ENCODE results near the gene DNAAF8.

The DNAAF8 gene

DNA sequence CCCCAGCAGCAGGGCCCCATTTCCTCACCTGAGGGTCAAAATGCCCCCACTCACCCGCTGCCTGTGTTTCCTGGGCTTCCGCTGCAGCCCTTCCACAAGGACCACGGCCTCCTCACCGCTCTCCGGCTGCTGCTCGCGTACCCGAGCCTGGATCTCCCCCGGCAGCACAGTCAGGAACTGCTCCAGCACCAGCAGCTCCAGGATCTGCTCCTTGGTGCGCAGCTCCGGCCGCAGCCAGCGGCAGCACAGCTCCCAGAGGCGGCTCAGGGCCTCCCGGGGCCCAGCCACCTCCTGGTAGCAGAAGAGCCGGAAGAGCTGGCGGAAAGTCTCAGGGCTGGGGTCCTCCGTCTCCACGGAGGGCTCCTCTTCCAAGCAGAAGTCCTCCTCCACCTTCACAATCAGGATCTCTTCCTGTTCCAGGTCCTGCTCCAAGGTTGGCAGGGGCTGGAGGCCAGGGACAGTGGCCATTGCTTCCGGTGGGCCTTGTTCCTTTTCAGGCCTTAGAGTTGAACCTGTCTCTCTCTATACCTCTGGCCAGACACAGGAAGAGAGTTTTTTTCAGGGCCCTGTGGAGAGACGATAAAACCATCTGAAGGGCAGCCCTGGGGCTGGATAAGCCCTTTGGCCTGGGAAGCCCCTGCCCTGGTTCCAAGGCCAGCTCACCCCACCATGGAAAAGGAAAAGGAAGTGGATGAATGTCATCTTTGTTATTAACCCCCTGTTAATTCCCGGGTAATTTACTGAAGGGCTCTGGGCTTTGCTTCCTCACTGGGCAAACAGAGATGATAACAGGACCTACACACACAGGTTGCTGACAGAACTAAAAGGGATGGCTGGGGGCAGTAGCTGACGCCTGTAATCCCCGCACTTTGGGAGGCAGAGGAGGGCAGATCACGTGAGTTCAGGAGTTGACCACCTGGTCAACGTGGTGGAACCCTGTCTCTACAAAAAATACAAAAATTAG, 31.5 kb downstream of the DNAAF8 start:
- no peak overlapping the region for H3K27ac ChIP-seq (ENCODE audit: low read length)
- H3K27me3 ChIP-seq (ENCODE audit: control insufficient read depth, insufficient read depth, low read length), result no peaks in the 10 kb centered on the region
- H3K9me3 ChIP-seq (ENCODE audit: control insufficient read depth, low read depth, low read length), result no peaks in the 10 kb centered on the region
- peak overlapping the region; percentile 73 for H3K9ac ChIP-seq (ENCODE audit: low read length)
- peak overlapping the region; percentile 78 for H3K4me3 ChIP-seq (ENCODE audit: low read length)
- H3K36me3 ChIP-seq (ENCODE audit: control insufficient read depth, low read depth, low read length), result peaks cover 28% of the 10 kb centered on the region
- H3K4me1 ChIP-seq (ENCODE audit: control insufficient read depth, low read depth, low read length), result peaks cover 8% of the 10 kb centered on the region

DNA sequence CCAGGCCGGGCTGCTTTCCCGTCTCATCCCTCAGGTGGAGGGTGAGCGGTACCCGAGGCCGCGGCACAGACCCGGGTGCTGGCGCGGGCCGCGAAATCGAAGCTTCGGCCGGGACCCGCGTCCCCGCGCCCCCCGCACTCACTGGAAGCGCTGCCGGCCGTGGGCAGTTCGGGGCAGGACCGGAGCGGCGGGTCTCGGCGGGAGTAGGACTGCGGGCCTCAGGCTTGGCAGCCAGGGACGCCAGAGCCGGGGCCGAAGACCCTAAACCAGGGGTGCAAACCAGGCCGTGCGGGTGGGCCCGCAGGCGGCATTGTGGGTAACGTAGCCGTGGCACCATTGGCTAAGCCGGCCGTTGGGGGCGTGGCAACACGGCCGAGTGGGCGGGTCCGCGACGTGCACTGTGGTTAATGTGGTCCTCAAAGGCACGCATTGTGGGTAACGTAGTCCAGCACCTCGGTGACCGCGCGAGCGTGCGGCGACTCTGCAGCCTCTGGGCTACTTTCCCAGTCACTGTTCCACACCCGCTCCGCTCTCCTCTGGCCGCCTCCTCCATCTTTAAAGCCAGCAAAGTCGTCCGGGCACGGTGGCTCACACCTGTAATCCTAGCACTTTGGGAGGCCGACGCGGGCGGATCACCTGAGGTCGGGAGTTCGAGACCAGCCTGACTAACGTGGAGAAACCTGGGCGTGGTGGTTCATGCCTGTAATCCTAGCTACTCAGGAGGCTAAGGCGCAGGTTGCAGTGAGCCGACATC, 32.7 kb downstream of the DNAAF8 start, which contains the start of gene ZNF500:
Gene ZNF500, minus strand, starts transcription at position 288 of the 754 bp plus-strand sequence. CDS start 1,184 bp downstream, outside the sequence.
- H3K27ac ChIP-seq (ENCODE audit: low read length), result peak within 1 kb of the TSS; percentile 44
- no peaks in the 10 kb centered on the region for H3K27me3 ChIP-seq (ENCODE audit: control insufficient read depth, insufficient read depth, low read length)
- H3K4me1 ChIP-seq (ENCODE audit: control insufficient read depth, low read depth, low read length), result peaks cover 8% of the 10 kb centered on the region
- H3K4me3 ChIP-seq (ENCODE audit: low read length), result peak within 1 kb of the TSS; percentile 78
- H3K9me3 ChIP-seq (ENCODE audit: control insufficient read depth, low read depth, low read length), result no peaks in the 10 kb centered on the region
- peak within 1 kb of the TSS; percentile 73 for H3K9ac ChIP-seq (ENCODE audit: low read length)
- peaks cover 22% of the 10 kb centered on the region for H3K36me3 ChIP-seq (ENCODE audit: control insufficient read depth, low read depth, low read length)

DNA sequence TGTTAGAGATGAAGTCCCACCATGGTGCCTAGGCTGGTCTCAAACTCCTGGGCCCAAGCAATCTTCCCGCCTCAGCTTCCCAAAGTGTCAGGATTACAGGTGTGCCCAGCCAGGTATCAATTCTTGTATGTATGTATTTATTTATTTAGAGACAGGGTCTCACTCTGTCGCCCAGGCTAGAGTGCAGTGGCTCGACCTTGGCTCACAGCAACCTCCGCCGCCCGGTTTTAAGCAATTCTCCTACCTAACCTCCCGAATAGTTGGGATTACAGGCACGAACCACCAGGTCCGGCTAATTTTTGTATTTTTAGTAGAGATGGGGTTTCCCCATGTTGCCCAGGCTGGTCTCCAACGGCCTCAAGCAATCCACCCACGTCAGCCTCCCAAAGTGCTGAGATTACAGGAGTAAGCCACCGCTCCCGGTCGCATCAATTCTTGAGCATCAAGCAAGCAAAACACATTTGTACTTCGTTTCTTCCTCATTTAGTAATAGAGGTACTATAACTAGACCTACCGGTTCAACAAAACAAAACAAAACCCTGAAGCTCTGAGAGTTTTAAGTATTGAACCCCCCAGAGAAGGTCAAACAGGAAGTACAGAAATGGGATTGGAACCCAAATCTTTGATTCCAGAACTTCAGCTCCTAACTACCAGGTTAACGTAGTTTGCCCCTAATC, 33.7 kb downstream of the DNAAF8 start:
- Histone ChIP-seq H3K4me1 (ENCODE audit: control insufficient read depth, low read depth, low read length) (peaks cover 8% of the 10 kb centered on the region), H3K4me3 (ENCODE audit: low read length) (peak overlapping the region; percentile 55)

DNA sequence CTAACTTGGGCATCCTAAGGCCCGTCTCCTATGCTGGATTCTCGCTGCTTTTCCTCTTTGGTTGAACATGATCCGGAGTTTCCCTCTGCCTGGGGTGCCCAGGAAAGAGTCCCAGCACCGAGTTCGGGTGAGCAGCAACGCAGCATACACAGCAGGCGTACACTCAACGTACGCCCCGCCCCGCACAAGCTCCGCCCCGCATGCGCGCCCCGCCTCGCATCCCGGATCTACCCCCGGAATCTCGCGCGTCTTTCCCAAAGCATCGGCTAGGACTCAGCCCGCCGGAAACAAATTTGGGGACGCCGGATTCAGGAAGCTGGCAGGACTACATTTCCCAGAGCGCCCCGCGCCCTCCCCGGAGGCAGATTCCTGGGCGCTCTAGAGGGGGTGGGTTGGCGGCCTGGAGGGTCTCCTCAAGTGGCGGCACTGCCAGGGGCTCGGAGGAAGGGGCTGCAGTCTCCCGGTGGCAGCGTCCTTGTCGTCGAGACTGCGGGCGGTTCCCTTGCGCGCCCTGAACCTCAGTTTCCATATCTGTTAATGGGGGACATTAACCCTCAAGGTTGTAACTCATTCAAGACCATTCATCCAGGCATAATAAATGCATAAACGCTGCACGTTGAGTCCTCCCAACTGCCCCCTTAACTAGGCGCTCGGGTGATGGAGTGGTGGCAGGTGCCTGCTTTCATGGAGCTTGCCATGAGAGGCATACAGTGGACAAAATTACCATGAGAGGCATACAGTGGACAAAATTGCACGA, 34.4 kb downstream of the DNAAF8 start:
- H3K27ac ChIP-seq (ENCODE audit: low read length), result peak overlapping the region; percentile 29

More for the DNA sequence above, 33.7 kb downstream of the DNAAF8 start:
- Histone ChIP-seq H3K27ac (ENCODE audit: low read length) (peak overlapping the region; percentile 29), H3K9ac (ENCODE audit: low read length) (peak overlapping the region; percentile 26), H3K9me3 (ENCODE audit: control insufficient read depth, low read depth, low read length) (no peaks in the 10 kb centered on the region), H3K27me3 (ENCODE audit: control insufficient read depth, insufficient read depth, low read length) (no peaks in the 10 kb centered on the region), H3K36me3 (ENCODE audit: control insufficient read depth, low read depth, low read length) (peaks cover 17% of the 10 kb centered on the region)

DNA sequence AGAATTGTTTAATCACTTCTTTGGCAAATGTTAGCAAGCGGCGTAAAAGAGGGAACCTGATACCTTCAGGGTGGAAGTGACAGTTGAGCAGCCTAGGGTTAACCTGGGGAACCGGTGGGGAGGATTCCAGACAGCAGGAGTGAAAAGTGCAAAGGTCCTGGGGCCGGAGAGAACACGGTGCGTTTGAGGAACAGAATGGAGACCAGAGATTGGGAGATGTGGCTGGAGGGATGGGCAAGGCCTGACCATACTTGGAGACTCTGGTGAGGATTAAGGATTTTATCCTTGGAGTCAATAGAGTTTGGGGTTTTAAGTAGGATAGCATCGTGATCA, 34.9 kb downstream of the DNAAF8 start:
- Histone ChIP-seq H3K9me3 (ENCODE audit: control insufficient read depth, low read depth, low read length) (no peaks in the 10 kb centered on the region), H3K27ac (ENCODE audit: low read length) (no peak overlapping the region), H3K9ac (ENCODE audit: low read length) (no peak overlapping the region), H3K4me3 (ENCODE audit: low read length) (peak overlapping the region; percentile 55), H3K4me1 (ENCODE audit: control insufficient read depth, low read depth, low read length) (peaks cover 8% of the 10 kb centered on the region), H3K36me3 (ENCODE audit: control insufficient read depth, low read depth, low read length) (peaks cover 8% of the 10 kb centered on the region), H3K27me3 (ENCODE audit: control insufficient read depth, insufficient read depth, low read length) (no peaks in the 10 kb centered on the region)

More for the DNA sequence above, 34.4 kb downstream of the DNAAF8 start:
- Histone ChIP-seq H3K4me3 (ENCODE audit: low read length) (peak overlapping the region; percentile 55), H3K36me3 (ENCODE audit: control insufficient read depth, low read depth, low read length) (peaks cover 12% of the 10 kb centered on the region), H3K27me3 (ENCODE audit: control insufficient read depth, insufficient read depth, low read length) (no peaks in the 10 kb centered on the region), H3K4me1 (ENCODE audit: control insufficient read depth, low read depth, low read length) (peaks cover 8% of the 10 kb centered on the region), H3K9me3 (ENCODE audit: control insufficient read depth, low read depth, low read length) (no peaks in the 10 kb centered on the region), H3K9ac (ENCODE audit: low read length) (peak overlapping the region; percentile 35)

DNA sequence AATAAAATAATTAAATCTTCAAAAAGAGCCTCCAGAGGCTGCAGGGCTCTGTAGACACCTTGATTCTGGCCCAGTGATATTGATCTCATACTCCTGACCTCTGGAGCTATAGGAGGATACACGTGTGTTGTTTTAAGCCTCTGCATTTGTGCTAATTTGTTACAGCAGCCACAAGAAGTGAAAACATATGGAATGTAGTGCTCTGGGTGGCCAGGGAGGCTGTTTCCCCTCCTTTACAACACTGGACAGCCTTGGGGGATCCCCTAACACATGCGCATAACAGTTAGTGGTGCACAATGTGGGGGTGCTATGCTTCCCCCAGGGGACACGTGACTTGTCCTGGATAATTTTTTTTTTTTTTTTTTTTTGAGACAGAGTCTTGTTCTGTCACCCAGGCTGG, 37.3 kb downstream of the DNAAF8 start:
- Histone ChIP-seq H3K9ac (ENCODE audit: low read length) (no peak overlapping the region), H3K27me3 (ENCODE audit: control insufficient read depth, insufficient read depth, low read length) (no peaks in the 10 kb centered on the region), H3K9me3 (ENCODE audit: control insufficient read depth, low read depth, low read length) (no peaks in the 10 kb centered on the region), H3K36me3 (ENCODE audit: control insufficient read depth, low read depth, low read length) (no peaks in the 10 kb centered on the region), H3K4me3 (ENCODE audit: low read length) (no peak overlapping the region), H3K27ac (ENCODE audit: low read length) (no peak overlapping the region), H3K4me1 (ENCODE audit: control insufficient read depth, low read depth, low read length) (peaks cover 4% of the 10 kb centered on the region)

DNA sequence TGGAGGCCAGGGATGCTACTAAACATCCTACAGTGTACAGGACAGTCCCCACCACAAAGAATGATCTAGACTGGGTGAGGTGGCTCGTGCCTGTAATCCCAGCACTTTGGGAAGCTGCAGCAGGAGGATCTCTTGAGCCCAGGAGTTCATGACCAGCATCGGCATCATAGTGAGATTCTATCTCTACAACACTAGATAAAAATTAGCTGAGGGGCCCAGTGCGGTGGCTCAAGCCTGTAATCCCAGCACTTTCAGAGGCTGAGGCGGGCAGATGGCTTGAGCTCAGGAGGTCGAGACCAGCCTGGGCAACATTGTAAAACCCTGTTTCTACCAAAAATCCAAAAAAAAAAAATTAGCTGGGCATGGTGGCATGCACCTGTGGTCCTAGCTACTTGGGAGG, 38.0 kb downstream of the DNAAF8 start:
- Histone ChIP-seq H3K27ac (ENCODE audit: low read length) (no peak overlapping the region), H3K4me1 (ENCODE audit: control insufficient read depth, low read depth, low read length) (peaks cover 4% of the 10 kb centered on the region), H3K4me3 (ENCODE audit: low read length) (no peak overlapping the region), H3K36me3 (ENCODE audit: control insufficient read depth, low read depth, low read length) (no peaks in the 10 kb centered on the region), H3K9ac (ENCODE audit: low read length) (no peak overlapping the region), H3K9me3 (ENCODE audit: control insufficient read depth, low read depth, low read length) (no peaks in the 10 kb centered on the region), H3K27me3 (ENCODE audit: control insufficient read depth, insufficient read depth, low read length) (no peaks in the 10 kb centered on the region)

DNA sequence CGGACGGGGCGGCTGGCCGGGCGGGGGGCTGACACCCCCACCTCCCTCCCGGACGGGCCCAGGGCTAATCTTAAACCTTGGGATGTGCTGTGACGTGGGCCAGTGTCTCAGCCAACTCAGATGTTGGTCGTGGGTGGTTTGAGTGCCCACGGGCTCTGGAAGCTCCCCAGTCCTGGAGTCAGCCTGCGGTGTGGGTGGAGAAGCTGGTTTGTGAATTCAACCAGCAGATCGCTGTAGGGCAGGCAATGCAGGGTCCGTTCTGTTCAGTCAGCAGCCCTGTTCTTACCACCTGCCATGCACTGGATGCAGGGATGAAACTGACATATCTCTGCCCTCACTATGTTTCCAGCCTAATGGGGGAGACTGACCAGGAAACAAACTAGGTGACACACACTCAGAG, 40.7 kb downstream of the DNAAF8 start:
- Histone ChIP-seq H3K4me1 (ENCODE audit: control insufficient read depth, low read depth, low read length) (no peaks in the 10 kb centered on the region), H3K9me3 (ENCODE audit: control insufficient read depth, low read depth, low read length) (no peaks in the 10 kb centered on the region), H3K9ac (ENCODE audit: low read length) (no peak overlapping the region), H3K27me3 (ENCODE audit: control insufficient read depth, insufficient read depth, low read length) (no peaks in the 10 kb centered on the region), H3K27ac (ENCODE audit: low read length) (no peak overlapping the region), H3K36me3 (ENCODE audit: control insufficient read depth, low read depth, low read length) (no peaks in the 10 kb centered on the region), H3K4me3 (ENCODE audit: low read length) (no peak overlapping the region)

DNA sequence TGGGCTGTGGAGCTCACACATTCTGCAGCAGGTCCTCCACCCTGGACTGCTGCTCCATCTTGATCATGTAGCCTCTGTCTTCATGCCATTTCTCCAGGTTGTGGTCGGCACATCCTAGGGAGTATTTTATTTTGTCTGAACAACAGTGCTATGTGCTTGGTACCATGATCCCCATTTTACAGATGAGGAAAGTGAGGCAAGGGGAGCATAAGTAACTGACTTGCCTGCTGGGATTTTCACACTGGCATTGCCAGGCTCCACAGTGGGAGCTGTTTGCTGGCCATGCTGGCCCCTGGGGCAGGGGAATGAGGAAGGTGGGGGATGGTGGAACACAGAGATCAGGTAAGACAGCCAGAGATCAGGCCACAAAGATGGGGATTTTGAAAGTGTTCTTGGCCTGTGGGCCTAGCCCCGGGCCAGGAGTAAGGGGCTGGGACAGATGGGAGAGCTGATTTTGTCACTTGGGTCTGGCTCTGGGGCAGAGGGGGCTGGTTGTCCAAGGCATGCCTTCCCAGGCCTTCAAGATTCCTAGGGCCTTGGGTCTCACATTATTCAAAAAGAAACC, 41.9 kb downstream of the DNAAF8 start:
- H3K9me3 ChIP-seq (ENCODE audit: control insufficient read depth, low read depth, low read length), result no peaks in the 10 kb centered on the region
- no peaks in the 10 kb centered on the region for H3K4me1 ChIP-seq (ENCODE audit: control insufficient read depth, low read depth, low read length)
- H3K36me3 ChIP-seq (ENCODE audit: control insufficient read depth, low read depth, low read length), result no peaks in the 10 kb centered on the region
- no peak overlapping the region for H3K9ac ChIP-seq (ENCODE audit: low read length)
- no peaks in the 10 kb centered on the region for H3K27me3 ChIP-seq (ENCODE audit: control insufficient read depth, insufficient read depth, low read length)
- no peak overlapping the region for H3K27ac ChIP-seq (ENCODE audit: low read length)
- no peak overlapping the region for H3K4me3 ChIP-seq (ENCODE audit: low read length)

DNA sequence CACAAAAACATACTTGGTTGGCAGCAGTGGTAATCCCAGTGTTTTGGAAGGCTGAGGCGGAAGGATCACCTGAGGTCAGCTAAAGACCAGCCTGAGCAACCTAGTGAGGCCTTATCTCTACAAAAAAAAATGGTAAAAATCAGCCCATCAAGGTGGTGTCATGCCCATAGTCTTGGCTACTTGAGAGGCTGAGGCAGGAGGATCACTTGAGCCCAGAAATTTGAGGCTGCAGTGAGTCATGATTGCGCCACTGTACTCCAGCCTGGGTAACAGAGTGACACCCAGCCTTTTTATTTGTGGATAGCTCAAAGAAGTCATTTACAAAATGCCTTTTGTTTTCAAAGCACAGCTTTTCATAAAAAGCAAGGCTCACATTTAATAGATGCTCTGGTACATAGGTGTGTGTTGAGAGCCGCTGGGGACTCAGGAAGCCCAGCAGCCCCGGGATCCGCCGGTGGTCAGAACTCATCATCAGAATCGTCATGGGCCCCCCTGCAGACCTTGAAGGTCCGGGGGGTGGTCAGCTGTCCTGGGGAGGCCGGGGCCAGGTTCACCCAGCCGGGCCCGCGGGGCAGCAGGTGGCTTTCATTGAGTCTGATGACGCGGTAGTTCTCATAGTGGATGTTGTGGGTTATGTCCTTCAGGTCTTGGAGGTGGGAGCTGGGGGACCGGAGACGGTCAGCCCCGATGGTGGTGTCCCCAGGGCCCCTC, 43.2 kb downstream of the DNAAF8 start:
- Histone ChIP-seq H3K36me3 (ENCODE audit: control insufficient read depth, low read depth, low read length) (no peaks in the 10 kb centered on the region), H3K27me3 (ENCODE audit: control insufficient read depth, insufficient read depth, low read length) (no peaks in the 10 kb centered on the region), H3K4me3 (ENCODE audit: low read length) (no peak overlapping the region), H3K4me1 (ENCODE audit: control insufficient read depth, low read depth, low read length) (no peaks in the 10 kb centered on the region), H3K27ac (ENCODE audit: low read length) (no peak overlapping the region), H3K9me3 (ENCODE audit: control insufficient read depth, low read depth, low read length) (no peaks in the 10 kb centered on the region), H3K9ac (ENCODE audit: low read length) (no peak overlapping the region)

All from iPS-18a (cell line).